A549 (cell line): Measurements from ENCODE around the gene TRAPPC6A.

ENCODE experiments used
- CTCF ChIP-seq: fragments of >200 bp; sonication (Bioruptor Twin); formaldehyde crosslinking; IDR thresholded peaks from 3 replicates; pipeline ENCODE4 v1.5.1; 2016
- POLR2A ChIP-seq: IDR thresholded peaks from 2 replicates; pipeline ENCODE4 v1.6.1; 2012; ENCODE audit warnings: mild to moderate bottlenecking, low read length

DNA sequence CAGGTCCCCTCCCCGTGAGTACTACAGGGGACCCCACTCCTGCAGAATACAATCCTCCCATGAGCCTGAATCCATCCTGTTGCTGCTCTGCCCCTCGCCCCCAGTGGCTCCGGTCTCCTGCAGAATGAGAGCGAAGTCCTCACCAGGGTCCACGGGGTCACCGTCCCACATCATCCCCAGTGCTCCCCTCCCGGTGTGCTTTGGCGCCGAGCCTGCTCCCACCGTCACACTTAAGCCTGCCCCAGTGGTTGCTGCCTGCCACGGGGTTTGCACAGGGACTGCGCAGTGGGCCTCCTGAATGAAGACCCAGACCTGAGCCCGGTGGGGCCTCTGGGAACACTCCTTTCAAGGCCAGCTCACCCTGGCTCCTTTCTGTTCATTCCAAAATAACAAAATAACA is 47.8 kb downstream of the TRAPPC6A start:
- no peak for TF ChIP-seq POLR2A
- no peak for TF ChIP-seq CTCF
